SU-DHL-6 (cell line): ENCODE data around the gene KIF1A.

Experiments used
- CTCF ChIP-seq: fragments of 200-600 bp; sonication (generic); IDR thresholded peaks from one replicate; pipeline ENCODE4 v1.5.1; 2017; ENCODE audit warnings: antibody characterized with exemption, mild to moderate bottlenecking, low read length, moderate library complexity; ENCODE audit not compliant: insufficient read depth, poor library complexity, severe bottlenecking
- EZH2phosphoT487 ChIP-seq: fragments of 200-600 bp; sonication (generic), shearing (Covaris generic); conservative IDR thresholded peaks from 2 replicates; pipeline ENCODE4 v1.6.1; 2018; ENCODE audit warnings: mild to moderate bottlenecking, antibody characterized with exemption, low read length, moderate library complexity, mixed read lengths

- TF ChIP-seq CTCF (no peak), EZH2phosphoT487 (no peak)
These were observed 92.1 kb downstream of the KIF1A start for GRCh38 chr2:240727913-240728312.
